Skeletal muscle satellite cell (primary cell): Measurements from ENCODE around the gene DRD4.

Source experiments
- H3K27me3 ChIP-seq: 2 replicates; pipeline ENCODE4 v1.7.0; 2013; ENCODE audit warnings: low read length; ENCODE audit not compliant: control insufficient read depth, insufficient read depth
- H3K36me3 ChIP-seq: 2 replicates; pipeline ENCODE4 v1.7.0; 2013; ENCODE audit warnings: mild to moderate bottlenecking, control low read depth, low read length; ENCODE audit not compliant: insufficient read depth
- H3K4me1 ChIP-seq: 2 replicates; pipeline ENCODE4 v1.7.0; 2013; ENCODE audit warnings: low read length; ENCODE audit not compliant: control insufficient read depth, insufficient read depth
- H3K4me2 ChIP-seq: 2 replicates; pipeline ENCODE4 v1.7.0; 2013; ENCODE audit warnings: mild to moderate bottlenecking, low read length
- H3K4me3 ChIP-seq: 2 replicates; pipeline ENCODE4 v1.7.0; 2013; ENCODE audit warnings: low read length
- H3K9ac ChIP-seq: 2 replicates; pipeline ENCODE4 v1.7.0; 2013; ENCODE audit warnings: mild to moderate bottlenecking, low read depth, low read length, moderate library complexity
- H3K9me3 ChIP-seq: replicated peaks from 2 replicates; pipeline ENCODE4 v1.7.0; 2013; ENCODE audit warnings: mild to moderate bottlenecking, control low read depth, low read length

Gene DRD4

GRCh38 chr11:617912-618682 lies 19.0 kb upstream of the DRD4 start:
- no peaks in the 10 kb centered on the region for H3K27me3 ChIP-seq
- H3K4me1 ChIP-seq: peaks cover 16% of the 10 kb centered on the region
- H3K9ac ChIP-seq: no peak overlapping the region
- peaks cover 14% of the 10 kb centered on the region for H3K36me3 ChIP-seq
- H3K4me2 ChIP-seq: no peak overlapping the region
- no peaks in the 10 kb centered on the region for H3K9me3 ChIP-seq
- H3K4me3 ChIP-seq: no peak overlapping the region

DNA sequence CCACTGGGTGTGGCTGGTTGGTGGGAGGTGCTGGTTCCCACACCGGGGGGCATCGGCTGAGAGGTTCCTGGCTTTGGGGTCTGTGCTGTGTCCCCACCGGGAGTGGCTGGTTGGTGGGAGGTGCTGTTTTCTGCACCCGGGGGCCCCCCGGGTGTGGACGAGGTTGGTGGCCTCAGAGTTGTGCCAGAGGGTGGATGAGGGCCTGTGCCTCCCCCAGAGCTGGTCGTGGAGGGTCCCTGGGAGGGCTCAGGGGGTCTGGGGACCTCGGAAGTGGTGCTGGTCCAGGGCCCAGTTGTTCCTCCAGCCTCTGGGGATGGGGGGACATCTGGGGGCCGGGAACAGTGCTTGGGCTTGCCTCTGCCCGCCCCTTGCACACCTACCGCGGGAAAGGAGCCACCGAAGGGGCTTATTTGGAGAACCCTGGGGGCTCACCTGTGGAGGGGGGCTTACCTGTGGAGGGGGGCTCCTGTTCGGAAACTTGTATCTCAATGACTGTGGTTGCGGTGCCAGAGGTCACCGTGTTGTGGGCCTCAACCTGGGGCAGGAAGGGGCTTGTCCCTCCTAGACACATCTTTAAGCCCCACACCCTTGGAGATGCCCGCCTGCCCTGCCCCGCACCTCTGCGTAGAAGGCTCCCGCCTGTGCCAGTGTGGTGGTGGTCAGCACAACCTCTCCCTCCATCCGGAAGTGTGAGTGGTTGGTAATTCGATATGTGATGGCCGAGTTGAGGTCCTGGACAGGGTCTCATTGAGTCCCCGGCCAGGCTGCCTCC lies 18.0 kb upstream of the DRD4 start:
- H3K9ac ChIP-seq: no peak overlapping the region

DNA sequence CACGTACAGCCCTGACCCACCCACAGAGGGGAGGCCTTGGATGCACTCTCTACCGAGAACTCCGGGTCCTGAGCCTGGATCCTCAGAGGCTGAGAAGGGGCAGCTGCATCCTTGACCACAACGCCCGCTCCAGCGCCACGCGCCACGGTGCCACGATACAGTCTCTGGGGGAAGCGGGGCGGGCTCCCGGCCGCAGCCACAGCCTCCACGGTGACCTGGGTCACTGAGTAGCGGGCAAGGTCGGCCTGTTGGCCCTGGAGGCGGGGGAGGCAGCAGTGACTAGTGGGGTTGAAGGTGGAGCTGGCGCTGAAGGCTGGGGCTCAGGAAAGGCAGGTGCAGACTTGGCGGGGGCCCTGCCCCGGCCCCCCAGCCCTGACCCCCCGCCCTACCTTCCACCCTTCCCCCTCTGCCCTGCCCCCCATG lies 17.4 kb upstream of the DRD4 start:
- no peaks in the 10 kb centered on the region for H3K27me3 ChIP-seq
- no peak overlapping the region for H3K4me3 ChIP-seq
- no peaks in the 10 kb centered on the region for H3K9me3 ChIP-seq
- peaks cover 13% of the 10 kb centered on the region for H3K4me1 ChIP-seq
- H3K4me2 ChIP-seq: no peak overlapping the region
- no peak overlapping the region for H3K9ac ChIP-seq
- H3K36me3 ChIP-seq: peaks cover 11% of the 10 kb centered on the region

More for the DNA sequence above, 18.0 kb upstream of the DRD4 start:
- Histone ChIP-seq H3K4me1 (peaks cover 16% of the 10 kb centered on the region), H3K9me3 (no peaks in the 10 kb centered on the region), H3K4me3 (no peak overlapping the region), H3K4me2 (no peak overlapping the region), H3K36me3 (peaks cover 11% of the 10 kb centered on the region), H3K27me3 (no peaks in the 10 kb centered on the region)

DNA sequence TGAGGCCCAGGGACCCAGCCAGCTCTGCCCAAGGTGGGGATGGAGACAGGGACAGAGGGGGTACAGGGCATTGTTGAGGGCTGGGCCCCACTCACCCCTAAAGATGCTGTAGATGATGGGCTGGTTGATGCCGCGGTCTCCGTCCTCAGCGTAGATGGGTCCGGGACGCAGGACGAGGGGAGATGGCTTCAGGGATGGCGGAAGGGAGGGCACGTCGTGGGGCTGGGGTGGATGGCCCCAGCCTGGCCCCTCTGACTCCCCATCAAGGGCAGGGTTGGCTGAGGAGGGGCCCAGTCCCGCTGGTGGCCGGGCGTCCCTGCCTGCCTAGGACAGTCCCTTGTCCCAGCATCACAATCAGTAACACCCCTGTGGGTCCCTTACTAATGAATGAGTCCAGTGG lies 16.9 kb upstream of the DRD4 start:
- H3K9me3 ChIP-seq: no peaks in the 10 kb centered on the region
- H3K9ac ChIP-seq: no peak overlapping the region
- H3K4me2 ChIP-seq: no peak overlapping the region
- H3K27me3 ChIP-seq: no peaks in the 10 kb centered on the region
- no peak overlapping the region for H3K4me3 ChIP-seq
- H3K4me1 ChIP-seq: peaks cover 7% of the 10 kb centered on the region
- H3K36me3 ChIP-seq: peaks cover 11% of the 10 kb centered on the region

DNA sequence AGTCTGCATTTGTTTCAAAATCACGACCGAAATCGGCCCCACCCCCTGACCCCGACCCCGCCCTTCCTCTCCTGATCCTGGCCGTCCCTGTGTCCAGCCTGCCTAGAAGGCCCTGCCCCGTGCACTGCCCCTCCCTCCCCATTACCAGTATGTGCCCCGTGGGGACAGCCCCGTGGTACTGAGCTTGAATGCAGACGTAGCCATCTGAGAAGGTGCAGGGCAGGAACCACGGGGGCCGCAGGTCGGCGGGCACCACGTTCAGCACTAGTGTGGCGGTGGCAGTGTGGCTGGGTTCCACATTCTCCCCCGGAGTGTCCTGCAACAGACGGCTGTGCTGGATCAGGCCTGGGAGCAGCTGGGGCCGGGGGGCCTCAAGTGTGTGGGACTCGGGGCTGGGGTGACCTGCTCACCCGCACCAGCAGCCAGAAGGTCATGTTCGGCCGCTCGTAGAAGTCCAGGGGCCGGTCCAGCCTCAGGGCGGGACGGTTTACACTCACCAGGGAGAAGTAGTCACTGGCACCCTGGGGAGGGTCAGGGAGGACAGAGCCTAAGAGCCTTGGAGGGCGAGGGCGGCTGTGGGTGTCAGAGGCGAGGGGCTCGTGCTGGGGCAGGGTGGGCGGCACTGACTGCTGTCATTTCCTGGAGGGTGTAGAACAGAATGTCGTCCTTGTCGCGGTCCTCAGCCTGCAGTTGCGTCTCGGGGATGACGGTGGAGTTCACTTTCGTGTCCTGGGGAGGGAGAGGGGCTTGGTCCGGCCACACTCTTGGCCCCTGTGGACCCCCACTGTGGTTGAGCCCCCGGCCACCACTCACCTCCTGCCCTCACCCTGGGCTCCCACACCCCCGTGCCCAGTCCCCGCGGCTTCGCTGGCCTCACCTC lies 15.9 kb upstream of the DRD4 start:
- Histone ChIP-seq H3K27me3 (no peaks in the 10 kb centered on the region), H3K4me3 (no peak overlapping the region), H3K9me3 (no peaks in the 10 kb centered on the region), H3K9ac (no peak overlapping the region), H3K36me3 (peaks cover 11% of the 10 kb centered on the region), H3K4me2 (no peak overlapping the region), H3K4me1 (peaks cover under 1% of the 10 kb centered on the region)

DNA sequence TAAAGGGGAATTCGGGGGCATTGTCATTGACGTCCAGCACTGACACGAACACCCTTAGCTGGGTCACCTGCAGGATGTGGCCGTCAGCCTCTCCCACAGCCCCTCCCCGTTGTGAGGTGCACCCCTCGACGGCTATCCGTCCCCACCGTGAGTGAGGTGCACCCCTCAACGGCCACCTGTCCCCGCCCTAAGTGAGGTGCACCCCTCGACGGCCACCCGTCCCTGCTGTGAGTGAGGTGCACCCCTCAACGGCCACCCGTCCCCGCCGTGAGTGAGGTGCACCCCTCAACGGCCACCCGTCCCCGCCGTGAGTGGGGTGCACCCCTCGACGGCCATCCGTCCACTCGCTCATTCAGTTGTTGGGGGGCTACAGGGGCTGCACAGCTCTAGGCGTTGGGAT lies 15.2 kb upstream of the DRD4 start:
- no peaks in the 10 kb centered on the region for H3K9me3 ChIP-seq
- no peak overlapping the region for H3K4me2 ChIP-seq
- peaks cover 11% of the 10 kb centered on the region for H3K36me3 ChIP-seq
- H3K4me1 ChIP-seq: no peaks in the 10 kb centered on the region
- H3K9ac ChIP-seq: no peak overlapping the region
- H3K27me3 ChIP-seq: no peaks in the 10 kb centered on the region
- no peak overlapping the region for H3K4me3 ChIP-seq

DNA sequence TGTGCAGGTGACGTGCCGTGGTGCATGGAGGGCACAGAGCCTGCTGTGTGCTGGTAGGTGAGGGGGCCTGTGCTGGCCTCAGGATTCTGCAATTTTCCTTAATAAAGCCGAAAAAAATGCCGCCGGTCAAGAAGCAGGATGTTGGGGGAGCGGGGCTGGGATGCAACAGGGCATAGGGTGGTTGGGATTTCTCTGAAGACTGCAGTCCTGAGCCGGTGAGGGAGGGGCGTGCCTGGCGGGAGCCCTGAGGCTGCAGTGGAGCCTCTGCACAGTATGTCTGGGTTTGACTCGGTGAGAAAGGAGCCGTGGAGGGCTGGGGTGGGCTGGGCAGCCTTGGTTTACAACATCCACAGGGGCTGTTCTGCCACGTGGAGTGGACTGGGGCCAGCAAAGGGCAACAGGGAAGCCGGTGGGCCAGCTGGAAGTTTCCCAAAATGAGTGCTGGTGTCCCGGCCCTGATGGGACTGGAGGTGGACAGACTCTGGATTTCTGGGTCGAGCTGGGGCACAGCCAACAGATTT lies 13.7 kb upstream of the DRD4 start:
- H3K4me3 ChIP-seq: no peak overlapping the region
- peaks cover 4% of the 10 kb centered on the region for H3K4me1 ChIP-seq
- no peak overlapping the region for H3K4me2 ChIP-seq
- H3K9me3 ChIP-seq: no peaks in the 10 kb centered on the region
- H3K27me3 ChIP-seq: no peaks in the 10 kb centered on the region
- H3K36me3 ChIP-seq: peaks cover 6% of the 10 kb centered on the region
- no peak overlapping the region for H3K9ac ChIP-seq

GRCh38 chr11:623999-624704 lies 12.9 kb upstream of the DRD4 start:
- no peak overlapping the region for H3K4me2 ChIP-seq

GRCh38 chr11:624705-625635 lies 12.1 kb upstream of the DRD4 start, which contains the start of gene CDHR5:
Gene CDHR5 (minus strand): TSS chr11:624955. CDS start chr11:624902, 53 bp downstream.
- no peak within 1 kb of the TSS for H3K9ac ChIP-seq

More at GRCh38 chr11:623999-624704, 12.9 kb upstream of the DRD4 start:
- Histone ChIP-seq H3K9ac (no peak overlapping the region), H3K4me1 (peaks cover 6% of the 10 kb centered on the region), H3K9me3 (no peaks in the 10 kb centered on the region), H3K27me3 (no peaks in the 10 kb centered on the region), H3K4me3 (no peak overlapping the region), H3K36me3 (peaks cover 4% of the 10 kb centered on the region)

More at GRCh38 chr11:624705-625635, 12.1 kb upstream of the DRD4 start, which contains the start of gene CDHR5:
- Histone ChIP-seq H3K9me3 (no peaks in the 10 kb centered on the region), H3K27me3 (no peaks in the 10 kb centered on the region), H3K4me1 (peaks cover 10% of the 10 kb centered on the region), H3K4me3 (no peak within 1 kb of the TSS), H3K4me2 (no peak within 1 kb of the TSS), H3K36me3 (no peaks in the 10 kb centered on the region)
